Chondrocyte (in vitro differentiated cells): ENCODE results near the gene RMDN2. TPM values are rescaled to one million over a fixed set of nuclear protein-coding genes. Genes with fewer than 3 reads are reported as not detected.
"Not testable (repeated sequence)": the region's sequence is repeated elsewhere in the genome, so short reads cannot be mapped to it uniquely, and the experiment has no call there.

Experiments used
- DNase-seq: peaks from one replicate; pipeline ENCODE4 v3.0.0; 2021; ENCODE audit warnings: mixed read lengths, low spot score
- H3K27ac Mint-ChIP-seq: one replicate; pipeline ENCODE4 v1.8.0; 2021; ENCODE audit warnings: mild to moderate bottlenecking, moderate library complexity, mixed read lengths; ENCODE audit not compliant: unreplicated experiment
- H3K27me3 Mint-ChIP-seq: 2 replicates; pipeline ENCODE4 v1.8.0; 2021; ENCODE audit warnings: low read depth, mixed read lengths
- H3K36me3 Mint-ChIP-seq: 2 replicates; pipeline ENCODE4 v1.8.0; 2021; ENCODE audit warnings: low read depth, mixed read lengths
- H3K4me1 Mint-ChIP-seq: 2 replicates; pipeline ENCODE4 v1.8.0; 2021; ENCODE audit warnings: low read depth, mild to moderate bottlenecking, mixed read lengths
- H3K4me3 Mint-ChIP-seq: one replicate; pipeline ENCODE4 v1.8.0; 2021; ENCODE audit warnings: mild to moderate bottlenecking, moderate library complexity, mixed read lengths; ENCODE audit not compliant: unreplicated experiment
- H3K9me3 Mint-ChIP-seq: 2 replicates; pipeline ENCODE4 v1.8.0; 2021; ENCODE audit warnings: low read depth, mixed read lengths
- CTCF ChIP-seq: fragments of 200-600 bp; sonication (generic); IDR thresholded peaks from 2 replicates; pipeline ENCODE4 v1.5.0; 2021; ENCODE audit warnings: antibody characterized with exemption, mild to moderate bottlenecking, moderate library complexity
- total RNA-seq: library from RNA; stranded (reverse); gene quantifications from 3 replicates; pipeline ENCODE4 v1.2.1, GENCODE V29; 2021

RMDN2 gene
- total RNA-seq, 1 donor from 2014 or later: 8.1 TPM

GRCh38 chr2:38010995-38011394, 85.9 kb downstream of the RMDN2 start:
- peaks cover 31% of the 10 kb centered on the region for H3K4me1 Mint-ChIP-seq
- no peak for TF ChIP-seq CTCF
- H3K9me3 Mint-ChIP-seq: peaks cover 7% of the 10 kb centered on the region
- no peak overlapping the region for H3K4me3 Mint-ChIP-seq
- peaks cover 19% of the 10 kb centered on the region for H3K36me3 Mint-ChIP-seq
- no peak overlapping the region for H3K27ac Mint-ChIP-seq
- no peaks in the 10 kb centered on the region for H3K27me3 Mint-ChIP-seq
- DNase-seq: no peak

- H3K9me3 Mint-ChIP-seq: peaks cover 7% of the 10 kb centered on the region
- H3K27me3 Mint-ChIP-seq: no peaks in the 10 kb centered on the region
- DNase-seq: no peak
- no peak for TF ChIP-seq CTCF
- H3K4me1 Mint-ChIP-seq: peaks cover 31% of the 10 kb centered on the region
- H3K27ac Mint-ChIP-seq: peak overlapping the region; percentile 36
- H3K36me3 Mint-ChIP-seq: peaks cover 13% of the 10 kb centered on the region
- no peak overlapping the region for H3K4me3 Mint-ChIP-seq
Observed at GRCh38 chr2:38013158-38013752, 88.2 kb downstream of the RMDN2 start.

GRCh38 chr2:38016219-38016618, 91.1 kb downstream of the RMDN2 start:
- no peak overlapping the region for H3K4me3 Mint-ChIP-seq
- peaks cover 25% of the 10 kb centered on the region for H3K4me1 Mint-ChIP-seq
- TF ChIP-seq CTCF: no peak
- H3K27me3 Mint-ChIP-seq: no peaks in the 10 kb centered on the region
- H3K27ac Mint-ChIP-seq: no peak overlapping the region
- no peak for DNase-seq
- no peaks in the 10 kb centered on the region for H3K9me3 Mint-ChIP-seq
- peaks cover 2% of the 10 kb centered on the region for H3K36me3 Mint-ChIP-seq

GRCh38 chr2:38017836-38018235, 92.7 kb downstream of the RMDN2 start:
- H3K27me3 Mint-ChIP-seq: no peaks in the 10 kb centered on the region
- no peaks in the 10 kb centered on the region for H3K9me3 Mint-ChIP-seq
- TF ChIP-seq CTCF: no peak
- peaks cover 2% of the 10 kb centered on the region for H3K36me3 Mint-ChIP-seq
- no peak overlapping the region for H3K27ac Mint-ChIP-seq
- no peak for DNase-seq
- peaks cover 14% of the 10 kb centered on the region for H3K4me1 Mint-ChIP-seq
- no peak overlapping the region for H3K4me3 Mint-ChIP-seq

- not testable (repeated sequence) for H3K9me3 Mint-ChIP-seq, DNase-seq, H3K36me3 Mint-ChIP-seq, H3K4me3 Mint-ChIP-seq, H3K27ac Mint-ChIP-seq, H3K27me3 Mint-ChIP-seq, H3K4me1 Mint-ChIP-seq
Observed at GRCh38 chr2:38020359-38021069, 95.4 kb downstream of the RMDN2 start.

- no peak for TF ChIP-seq CTCF
- Mint-ChIP-seq H3K36me3 (peaks cover 2% of the 10 kb centered on the region), H3K27me3 (no peaks in the 10 kb centered on the region), H3K4me1 (no peaks in the 10 kb centered on the region), H3K27ac (no peak overlapping the region), H3K4me3 (no peak overlapping the region), H3K9me3 (peaks cover 4% of the 10 kb centered on the region)
- no peak for DNase-seq
Observed at GRCh38 chr2:38021589-38021988, 96.5 kb downstream of the RMDN2 start.
